Epithelial cell of proximal tubule (primary cell): ENCODE measurements around the gene GTF2H4. TPM values are rescaled to one million over a fixed set of nuclear protein-coding genes. Genes with fewer than 3 reads are reported as not detected.

ENCODE experiments used
- DNase-seq: peaks from one replicate; pipeline ENCODE4 v3.0.0-alpha.2; 2011; ENCODE audit warnings: low read depth
- H3K4me3 ChIP-seq: 2 replicates; pipeline ENCODE4 v1.5.1; 2011; ENCODE audit warnings: low read depth, mild to moderate bottlenecking, low read length
- total RNA-seq: library from RNA; depleted of rRNA; stranded (reverse); fragments of >200 nt; gene quantifications from 2 replicates; pipeline ENCODE4 v1.2.3, GENCODE V29; 2015
- TF ChIP-seq, protein P1 (sequence below): conservative IDR thresholded peaks from 2 replicates; pipeline ENCODE4 v1.5.1; 2012; ENCODE audit warnings: low read depth, mild to moderate bottlenecking, low read length

Gene GTF2H4
- total RNA-seq, 1 donor from 2014 or later, result 19.1 TPM

GRCh38 chr6:30887901-30888815 is 19.8 kb upstream of the GTF2H4 start:
- DNase-seq, result no peak
- no peak overlapping the region for H3K4me3 ChIP-seq
- TF ChIP-seq, protein P1, sequence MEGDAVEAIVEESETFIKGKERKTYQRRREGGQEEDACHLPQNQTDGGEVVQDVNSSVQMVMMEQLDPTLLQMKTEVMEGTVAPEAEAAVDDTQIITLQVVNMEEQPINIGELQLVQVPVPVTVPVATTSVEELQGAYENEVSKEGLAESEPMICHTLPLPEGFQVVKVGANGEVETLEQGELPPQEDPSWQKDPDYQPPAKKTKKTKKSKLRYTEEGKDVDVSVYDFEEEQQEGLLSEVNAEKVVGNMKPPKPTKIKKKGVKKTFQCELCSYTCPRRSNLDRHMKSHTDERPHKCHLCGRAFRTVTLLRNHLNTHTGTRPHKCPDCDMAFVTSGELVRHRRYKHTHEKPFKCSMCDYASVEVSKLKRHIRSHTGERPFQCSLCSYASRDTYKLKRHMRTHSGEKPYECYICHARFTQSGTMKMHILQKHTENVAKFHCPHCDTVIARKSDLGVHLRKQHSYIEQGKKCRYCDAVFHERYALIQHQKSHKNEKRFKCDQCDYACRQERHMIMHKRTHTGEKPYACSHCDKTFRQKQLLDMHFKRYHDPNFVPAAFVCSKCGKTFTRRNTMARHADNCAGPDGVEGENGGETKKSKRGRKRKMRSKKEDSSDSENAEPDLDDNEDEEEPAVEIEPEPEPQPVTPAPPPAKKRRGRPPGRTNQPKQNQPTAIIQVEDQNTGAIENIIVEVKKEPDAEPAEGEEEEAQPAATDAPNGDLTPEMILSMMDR, result no peak

- no peak overlapping the region for H3K4me3 ChIP-seq
- DNase-seq, result no peak
- TF ChIP-seq, protein P1, result no peak
Measured at GRCh38 chr6:30888816-30889495, 19.1 kb upstream of the GTF2H4 start.

GRCh38 chr6:30889496-30889885 is 18.5 kb upstream of the GTF2H4 start:
- no peak overlapping the region for H3K4me3 ChIP-seq
- DNase-seq, result no peak
- TF ChIP-seq, protein P1, result no peak

DNA sequence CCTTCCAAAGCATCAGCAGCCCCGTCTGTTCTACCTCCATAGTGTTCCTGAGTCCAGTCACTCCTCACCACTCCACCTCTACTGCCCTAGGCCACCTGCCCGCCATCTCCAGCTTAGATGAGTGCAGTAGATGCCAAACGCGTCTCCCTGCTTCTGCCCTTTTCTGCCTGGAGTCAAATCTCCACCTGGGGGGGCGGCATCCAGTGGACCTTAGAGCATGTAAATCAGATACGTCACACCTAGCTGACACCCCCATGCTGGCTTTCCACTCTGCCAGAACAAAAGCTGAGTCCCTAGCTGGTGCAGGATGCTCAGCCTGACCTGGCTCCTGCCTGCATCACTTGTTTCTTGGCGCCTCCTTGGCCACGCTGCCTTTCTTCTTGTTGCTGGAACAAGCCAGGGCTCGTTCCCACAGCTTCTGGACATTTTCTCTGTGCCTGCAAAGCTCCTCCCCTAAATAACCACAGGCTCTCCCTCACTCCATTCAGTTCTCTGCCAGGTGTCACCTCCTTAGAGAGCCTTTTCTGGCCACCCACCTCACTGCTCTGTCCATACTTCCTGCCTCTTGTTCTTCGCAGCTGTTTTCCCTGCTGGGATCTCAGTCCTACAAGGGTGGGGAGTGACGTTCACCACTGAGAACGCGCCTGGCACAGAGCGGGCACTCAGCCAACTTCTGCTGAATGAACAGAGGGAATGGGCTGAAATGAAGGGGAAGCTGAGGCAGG is 17.9 kb upstream of the GTF2H4 start:
- H3K4me3 ChIP-seq, result no peak overlapping the region
- TF ChIP-seq, protein P1, result no peak
- DNase-seq, result no peak

- no peak overlapping the region for H3K4me3 ChIP-seq
- TF ChIP-seq, protein P1, result no peak
- DNase-seq, result no peak
Measured at GRCh38 chr6:30890646-30891449, 17.2 kb upstream of the GTF2H4 start.

DNA sequence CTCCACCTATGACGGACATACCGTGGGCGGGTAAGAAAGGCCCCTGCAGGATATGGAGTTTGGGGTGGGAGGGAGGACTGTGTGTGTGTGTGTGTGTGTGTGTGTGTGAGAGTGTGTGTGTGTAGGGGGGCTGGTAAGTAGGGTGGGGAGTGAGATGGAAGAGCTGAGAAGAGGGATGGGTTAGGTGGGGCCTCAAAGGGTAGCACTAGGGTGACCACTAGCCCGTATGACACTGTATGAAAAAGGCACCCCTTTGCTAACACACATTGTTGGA is 16.6 kb upstream of the GTF2H4 start:
- TF ChIP-seq, protein P1, result no peak
- no peak overlapping the region for H3K4me3 ChIP-seq
- DNase-seq, result no peak
